GM19452 (cell line): ENCODE measurements around the gene CDH22.

ENCODE experiments used
- ATAC-seq: cut with Tn5 transposase; IDR thresholded peaks from one replicate; pipeline ENCODE4 v1.9.1; 2021; ENCODE audit not compliant: unreplicated experiment

The CDH22 gene

DNA sequence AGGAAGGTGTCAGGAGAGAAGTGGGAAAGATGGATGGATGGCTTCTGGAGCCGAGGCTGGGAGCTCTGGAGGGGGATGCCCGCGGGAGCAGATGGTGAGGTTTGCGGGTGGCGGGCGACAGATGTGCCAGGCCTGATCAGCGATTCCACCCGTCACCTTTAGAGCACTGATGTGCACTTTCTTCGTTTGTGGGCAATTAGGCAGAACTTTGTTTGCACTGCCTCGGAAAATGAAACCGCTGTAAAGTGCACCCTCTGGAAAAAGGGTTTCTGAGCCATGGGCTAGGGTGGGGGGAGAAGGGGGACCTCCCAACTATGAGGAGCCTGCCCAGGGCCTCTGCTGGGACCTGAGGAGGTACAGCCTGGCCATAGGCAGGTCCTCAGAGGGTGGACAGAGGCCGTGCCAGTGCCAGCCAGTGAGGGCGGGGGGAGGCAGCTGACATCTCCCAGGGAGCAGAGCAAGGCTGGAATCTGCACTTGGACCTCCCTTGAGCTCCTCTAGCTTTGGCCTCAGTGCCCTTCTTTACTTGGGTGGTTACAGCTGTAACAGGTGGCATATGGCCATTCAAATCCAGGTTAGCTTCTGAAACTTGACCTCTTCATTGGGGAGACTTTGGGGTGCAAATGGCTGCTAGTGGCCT lies 131.4 kb downstream of the CDH22 start:
- no peak for ATAC-seq

DNA sequence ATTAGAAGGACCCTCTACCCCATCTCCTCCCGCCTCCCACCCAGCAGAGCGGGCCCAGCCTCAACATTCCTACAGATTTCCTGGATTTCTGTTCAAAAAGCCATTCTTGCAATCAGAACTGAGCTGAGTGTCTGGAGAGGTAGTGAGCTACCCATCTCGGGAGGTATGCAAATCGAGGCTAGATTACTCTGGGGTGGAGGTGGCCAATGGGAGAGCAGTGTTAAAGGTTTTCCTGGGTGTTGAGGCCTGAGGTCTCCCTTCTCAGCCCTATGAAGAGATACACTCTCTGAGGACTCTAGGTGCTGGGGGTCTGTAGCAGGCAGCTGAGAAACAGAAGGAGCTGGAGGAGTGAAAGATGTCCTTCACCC lies 133.2 kb downstream of the CDH22 start:
- no peak for ATAC-seq

DNA sequence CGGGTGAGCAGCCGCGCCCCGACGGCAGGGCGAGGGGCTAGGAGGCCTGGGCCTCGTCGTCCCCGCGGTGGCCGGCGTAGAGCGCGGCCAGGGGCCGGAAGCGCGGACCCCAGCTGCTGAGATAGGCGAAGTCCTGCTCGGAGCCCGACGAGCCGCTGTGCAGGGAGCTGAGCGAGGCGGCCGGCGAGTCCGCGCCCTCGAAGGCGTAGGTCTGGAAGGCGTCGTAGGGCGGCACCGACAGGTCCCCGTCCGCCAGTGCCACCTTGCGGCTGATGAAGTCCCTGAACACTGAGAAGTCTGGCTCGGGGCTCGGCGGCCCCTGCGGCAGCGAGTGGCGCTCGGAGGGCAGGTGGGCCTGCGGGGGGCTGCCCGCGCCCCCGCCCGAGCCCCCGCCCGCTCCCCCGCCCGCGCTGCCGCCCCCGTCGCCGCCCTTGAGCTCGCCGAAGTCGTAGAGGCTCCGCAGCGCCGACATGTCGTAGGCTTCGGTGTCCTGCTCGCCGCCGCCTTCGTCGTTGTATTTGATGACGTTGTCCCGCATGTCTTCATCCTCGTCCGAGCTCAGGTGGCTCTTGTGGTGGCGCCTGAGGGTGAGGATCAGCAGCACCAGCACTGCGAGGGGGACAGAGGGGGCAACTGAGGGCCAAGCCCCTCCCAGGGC lies 133.7 kb downstream of the CDH22 start:
- no peak for ATAC-seq

DNA sequence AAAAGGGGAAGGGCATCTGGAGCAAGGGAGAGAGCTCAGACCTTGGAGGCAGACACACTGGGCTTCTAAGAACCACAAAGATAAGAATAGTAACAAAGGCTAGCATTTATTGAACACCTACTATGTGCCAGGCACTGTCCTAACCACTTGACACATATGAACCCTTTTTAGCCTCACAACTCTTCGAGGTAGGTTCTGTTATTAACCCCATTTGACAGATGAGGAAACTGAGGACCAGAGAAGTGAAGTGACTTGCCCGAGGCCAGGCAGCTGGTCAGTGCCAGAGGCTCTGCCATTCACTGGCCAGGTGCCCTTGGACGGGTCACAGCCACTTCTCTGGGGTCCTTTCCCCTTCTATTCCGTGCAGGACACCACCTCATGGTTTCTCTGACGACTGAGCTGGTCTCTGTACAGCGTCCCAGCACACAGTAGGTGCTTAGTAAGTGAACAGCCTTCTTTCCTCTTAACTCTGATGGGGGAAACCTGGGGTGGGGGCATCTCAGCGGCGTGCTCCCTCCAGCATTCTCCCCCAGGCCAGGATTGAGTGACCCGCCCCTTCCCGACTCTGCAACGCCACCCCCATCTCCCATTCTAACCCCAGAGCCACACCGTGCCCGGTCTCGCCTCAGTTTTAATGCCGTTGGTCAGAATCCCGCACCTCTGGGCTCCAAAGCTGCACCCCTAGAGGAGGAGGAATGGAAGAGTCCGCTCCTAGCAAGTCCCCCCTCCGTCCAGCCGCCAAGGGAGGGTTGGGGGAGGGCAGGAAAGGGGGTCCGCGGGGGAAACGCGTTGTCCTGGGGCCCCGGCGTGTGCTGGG lies 134.4 kb downstream of the CDH22 start:
- ATAC-seq: no peak

DNA sequence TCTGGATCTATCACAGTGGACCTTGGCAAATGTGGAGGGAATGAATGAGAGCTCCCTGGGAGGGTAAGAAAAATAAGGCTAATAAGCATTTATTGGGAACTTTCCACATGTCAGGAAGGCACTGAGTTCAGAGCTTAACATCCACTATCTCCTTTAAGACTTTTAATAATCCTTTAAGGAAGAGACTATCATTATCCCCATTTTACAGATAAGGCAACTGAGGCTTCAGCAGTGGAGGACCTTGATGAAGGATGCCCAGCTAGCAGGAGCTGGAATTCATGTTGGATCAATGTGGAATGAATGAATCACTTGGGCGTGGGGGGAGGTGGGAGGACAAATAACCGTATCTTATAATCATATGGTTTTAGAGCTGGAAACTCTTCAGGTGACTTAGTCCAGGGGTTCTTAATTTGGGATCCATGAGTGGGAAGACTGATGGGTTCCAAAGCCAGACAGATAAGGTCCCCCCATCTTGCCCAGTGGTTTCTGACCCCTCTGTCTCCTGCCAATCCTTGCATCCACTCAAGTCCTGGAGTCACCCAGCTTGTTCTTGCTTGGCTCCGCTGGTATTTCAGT lies 135.2 kb downstream of the CDH22 start:
- no peak for ATAC-seq

DNA sequence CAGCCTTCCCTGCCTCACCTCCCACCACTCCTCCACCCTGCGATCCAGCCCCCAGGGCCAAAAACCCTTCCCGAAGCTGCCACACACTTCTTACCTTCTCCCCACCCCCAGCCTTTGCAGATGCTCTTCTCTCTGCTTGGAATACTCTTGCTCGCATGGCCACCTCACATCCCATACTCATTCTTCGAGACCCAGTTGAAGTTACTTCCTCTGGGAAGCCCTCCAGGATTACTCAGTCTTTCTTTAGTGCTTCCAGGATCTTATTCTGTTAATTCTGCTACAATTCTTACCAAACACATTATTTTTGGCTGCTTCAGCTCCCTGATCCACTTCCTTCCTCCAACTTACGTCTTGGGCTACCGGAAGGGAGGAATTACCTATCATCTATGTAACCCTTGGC lies 135.8 kb downstream of the CDH22 start:
- no peak for ATAC-seq

DNA sequence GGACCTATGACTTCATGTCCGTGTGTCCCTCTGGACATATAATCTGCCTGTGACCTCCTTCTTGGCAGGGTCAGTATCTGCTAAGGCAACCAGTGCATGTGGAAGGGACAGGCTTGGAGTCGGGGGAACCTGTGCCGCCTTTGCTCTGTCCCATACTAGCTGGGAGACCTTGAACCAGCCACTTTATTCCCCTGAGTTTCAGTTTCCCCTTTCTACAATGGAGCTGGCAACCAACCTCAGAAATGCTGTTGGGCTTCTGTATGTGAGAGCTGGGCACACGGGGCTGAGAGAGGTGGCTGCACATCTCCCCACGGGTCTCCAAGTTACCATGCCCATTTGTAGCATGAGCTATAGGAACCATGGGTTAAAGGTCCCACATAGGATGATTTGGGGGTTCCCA lies 136.4 kb downstream of the CDH22 start:
- ATAC-seq: no peak

DNA sequence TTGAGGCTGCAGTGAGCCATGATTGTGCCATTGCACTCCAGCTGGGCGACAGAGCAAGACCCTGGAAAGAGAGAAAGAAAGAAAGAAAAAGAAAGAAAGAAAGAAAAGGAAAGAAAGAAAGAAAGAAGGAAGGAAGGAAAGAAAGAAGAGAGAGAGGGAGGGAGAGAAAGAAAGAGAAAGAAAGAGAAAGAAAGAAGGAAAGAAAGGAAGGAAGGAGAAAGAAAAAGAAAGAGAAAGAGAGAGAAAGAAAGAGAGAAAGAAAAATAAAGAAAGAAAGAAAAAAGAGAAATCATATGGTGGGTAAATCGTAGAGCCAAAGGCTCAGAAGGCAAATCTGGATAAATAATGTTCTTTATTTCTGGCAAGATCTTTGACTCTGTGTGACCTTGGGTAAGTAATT lies 136.8 kb downstream of the CDH22 start:
- no peak for ATAC-seq

DNA sequence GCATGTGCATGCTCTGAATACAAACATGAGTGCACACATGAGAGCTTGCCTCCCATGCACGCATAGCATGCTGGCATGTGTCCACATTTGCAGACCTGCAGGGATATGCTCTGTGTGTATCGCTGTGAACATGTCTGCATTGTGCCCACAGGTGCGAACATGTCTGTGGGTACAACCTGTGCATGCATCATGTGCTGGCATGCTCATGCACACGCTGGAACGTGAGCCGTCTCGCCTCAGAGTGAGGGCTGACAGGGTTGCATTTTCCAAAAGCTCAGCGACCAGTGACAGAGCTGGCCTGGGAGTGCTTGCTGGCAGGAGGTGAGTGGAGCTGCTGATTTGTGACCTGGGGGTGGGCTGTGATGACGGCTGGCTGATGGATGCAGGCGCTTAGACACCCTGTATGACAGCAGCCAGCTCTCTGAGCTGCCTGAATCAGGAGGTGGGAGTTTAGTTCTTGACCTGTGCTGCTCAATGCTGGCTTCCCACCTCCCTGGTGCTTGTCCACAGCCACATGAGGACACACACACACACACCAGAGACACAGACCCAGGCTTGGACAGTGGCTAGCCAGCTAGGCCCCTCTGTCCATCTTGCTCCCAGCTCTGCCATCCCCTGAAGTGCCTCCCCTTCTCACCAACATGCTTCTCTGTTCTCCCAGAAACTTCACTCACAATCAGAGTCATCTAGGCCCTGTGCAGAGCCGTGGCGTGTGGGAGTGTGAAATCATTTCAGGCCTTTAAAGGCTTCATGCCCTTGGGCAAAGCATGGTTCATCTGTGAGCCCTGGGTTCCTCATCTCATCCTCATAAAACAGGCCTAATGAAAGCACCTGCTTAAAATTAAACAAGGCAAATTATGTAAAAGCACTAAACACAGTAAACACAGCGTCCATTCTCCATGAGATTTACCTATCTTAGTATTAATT lies 138.8 kb downstream of the CDH22 start:
- ATAC-seq: no peak

DNA sequence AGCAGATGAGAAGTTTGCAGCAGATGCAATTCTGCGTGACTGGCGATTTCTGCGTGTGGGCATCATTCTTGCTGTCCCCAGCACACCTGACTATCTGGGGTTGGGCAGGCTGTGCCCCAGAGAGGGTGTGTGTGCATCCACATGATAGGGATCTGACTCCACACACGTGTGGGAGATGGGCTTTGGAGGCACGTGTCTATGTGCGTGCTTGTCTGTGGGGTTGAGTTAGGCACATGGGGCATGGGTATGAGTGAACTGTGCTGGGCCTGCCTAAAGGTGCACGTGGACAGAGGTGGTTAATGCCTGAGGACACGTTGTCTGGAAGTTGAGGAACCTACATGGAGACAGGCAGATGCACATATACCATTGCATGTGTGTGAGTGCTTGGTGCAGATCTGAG lies 139.9 kb downstream of the CDH22 start:
- no peak for ATAC-seq

DNA sequence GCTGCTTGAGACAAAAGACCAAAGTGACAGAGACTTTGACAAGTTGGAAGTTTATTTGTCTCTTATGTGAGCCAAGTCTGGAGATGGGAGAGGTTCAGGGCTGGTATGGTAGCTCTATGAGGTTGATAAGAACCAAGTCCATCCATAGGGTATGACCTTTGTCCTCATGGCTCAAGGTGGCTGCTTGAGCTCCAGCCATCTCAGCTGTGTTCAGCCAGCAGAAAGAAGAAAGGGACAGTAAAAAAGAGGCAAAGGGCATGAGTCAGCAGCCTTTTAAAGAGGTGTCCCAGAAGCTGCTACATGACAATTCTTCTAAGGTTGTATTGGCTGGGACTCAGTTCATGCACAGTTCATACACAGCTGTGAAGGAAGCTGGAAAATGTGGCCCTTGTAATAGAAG lies 141.2 kb downstream of the CDH22 start:
- no peak for ATAC-seq

DNA sequence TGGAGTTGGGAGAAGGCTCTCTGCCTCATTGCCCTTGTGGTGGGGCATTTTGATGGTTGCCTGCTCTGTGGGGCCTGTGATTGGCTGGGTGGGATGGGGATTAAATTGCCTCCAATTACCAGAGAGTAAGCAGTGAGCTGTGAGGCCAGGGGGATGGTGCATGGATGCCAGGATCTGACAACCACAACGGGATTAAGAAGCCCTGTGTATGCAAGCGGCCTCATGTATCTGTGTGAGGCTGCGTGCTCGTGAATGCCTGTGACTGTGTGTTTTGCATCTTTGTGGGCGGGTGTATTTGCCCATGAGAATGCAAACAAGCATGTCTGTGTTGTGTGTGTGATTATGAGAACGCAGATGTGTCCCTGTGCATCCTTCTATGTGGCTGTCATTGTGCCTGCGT lies 144.0 kb downstream of the CDH22 start:
- no peak for ATAC-seq

DNA sequence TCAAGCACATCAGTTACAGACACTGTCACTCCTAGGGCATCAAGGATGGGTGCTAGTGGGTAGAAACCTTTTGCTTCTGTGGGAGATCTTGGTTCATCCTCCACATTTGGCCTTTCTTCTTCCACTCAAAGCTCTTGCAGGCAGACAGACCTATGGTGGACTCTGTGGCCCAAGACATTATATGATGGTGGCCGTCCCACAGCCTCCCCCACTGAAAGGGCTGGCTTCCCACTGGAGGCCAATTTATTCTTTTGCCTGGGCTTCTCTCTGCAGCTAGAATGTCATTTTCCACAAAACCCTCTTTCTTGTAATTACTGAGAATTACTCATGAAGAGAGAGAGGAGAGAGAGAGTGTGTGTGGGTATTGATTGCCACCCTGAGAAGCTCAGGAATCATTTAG lies 146.4 kb downstream of the CDH22 start:
- ATAC-seq: no peak

DNA sequence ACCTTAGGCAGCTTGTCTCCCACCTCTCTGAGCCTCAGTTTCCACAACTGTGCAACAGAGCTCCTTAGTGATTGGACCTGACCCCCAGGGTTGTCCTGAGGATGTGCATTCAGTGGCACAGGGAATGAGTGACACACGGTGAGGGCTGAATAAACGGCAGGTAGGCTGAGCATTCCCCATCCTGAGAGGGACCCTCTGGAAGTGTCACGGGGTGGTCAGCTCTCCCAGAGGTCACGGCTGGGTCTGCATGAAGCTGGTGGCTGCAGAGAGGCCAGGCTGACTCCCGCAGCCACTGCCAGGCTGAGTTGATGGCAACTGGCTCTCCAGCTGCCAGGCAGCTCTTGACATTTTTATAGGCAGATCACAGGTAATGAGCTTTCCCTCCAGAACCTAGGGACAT lies 147.6 kb downstream of the CDH22 start:
- no peak for ATAC-seq

DNA sequence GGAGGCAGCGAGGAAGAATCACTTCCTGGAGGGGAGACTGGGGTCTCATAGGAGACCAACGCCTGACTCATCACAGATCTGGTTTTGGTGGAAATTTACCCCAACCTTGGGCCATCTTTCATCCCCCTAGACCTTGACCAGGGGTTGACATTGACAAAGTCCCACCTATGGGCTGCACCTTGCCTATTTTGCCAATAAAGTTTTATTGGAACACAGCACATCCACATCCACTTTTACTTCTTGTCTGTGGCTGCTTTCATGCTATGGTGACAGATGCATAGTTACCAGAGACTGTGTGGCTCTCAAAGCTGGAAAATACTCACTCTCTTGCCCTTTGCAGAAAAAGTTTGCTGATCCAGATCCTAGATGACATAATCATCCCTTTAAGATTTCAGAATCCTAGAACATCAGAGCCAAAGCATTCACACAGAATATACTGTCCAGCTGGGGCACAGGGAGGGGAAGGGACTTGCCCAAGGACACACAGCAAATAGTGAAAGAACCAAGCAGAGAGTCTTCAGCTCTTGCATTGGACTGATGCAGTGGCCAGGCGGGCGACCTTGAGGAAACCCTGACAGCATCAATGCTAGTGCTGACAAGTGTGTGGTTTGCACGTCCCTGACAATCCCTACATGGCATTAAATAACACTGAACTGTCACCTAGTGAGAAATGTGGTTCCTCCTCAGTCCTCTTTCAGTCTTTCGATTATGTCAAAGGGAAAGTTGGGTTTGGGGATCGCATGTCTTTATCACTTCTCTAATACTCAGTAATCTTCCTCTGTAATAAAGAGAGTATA lies 149.0 kb downstream of the CDH22 start:
- no peak for ATAC-seq

DNA sequence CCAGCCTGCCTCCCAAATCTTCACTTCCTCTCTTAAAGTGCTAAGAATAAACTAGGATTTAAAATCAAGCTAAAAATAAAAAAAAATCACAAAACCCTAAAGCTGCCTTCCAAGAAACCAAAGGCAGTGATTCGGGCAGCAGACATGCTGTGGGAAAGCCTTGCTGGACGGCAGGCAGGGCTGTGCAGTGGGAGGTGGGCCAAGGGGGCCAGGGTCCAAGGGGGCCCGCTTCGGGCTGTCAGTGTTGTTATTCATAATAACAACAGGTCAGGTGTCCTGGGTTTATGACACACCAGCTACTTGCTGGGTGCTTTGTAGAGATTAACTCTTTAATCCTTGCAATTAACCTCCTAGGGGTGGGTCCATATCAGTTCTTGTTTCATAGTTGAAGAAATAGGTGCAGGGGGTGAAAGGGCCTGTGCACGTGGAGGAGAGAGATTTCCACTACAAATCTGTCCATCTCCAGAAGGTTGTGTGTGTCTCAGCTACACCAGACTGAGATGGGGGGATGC lies 149.8 kb downstream of the CDH22 start:
- ATAC-seq: no peak

DNA sequence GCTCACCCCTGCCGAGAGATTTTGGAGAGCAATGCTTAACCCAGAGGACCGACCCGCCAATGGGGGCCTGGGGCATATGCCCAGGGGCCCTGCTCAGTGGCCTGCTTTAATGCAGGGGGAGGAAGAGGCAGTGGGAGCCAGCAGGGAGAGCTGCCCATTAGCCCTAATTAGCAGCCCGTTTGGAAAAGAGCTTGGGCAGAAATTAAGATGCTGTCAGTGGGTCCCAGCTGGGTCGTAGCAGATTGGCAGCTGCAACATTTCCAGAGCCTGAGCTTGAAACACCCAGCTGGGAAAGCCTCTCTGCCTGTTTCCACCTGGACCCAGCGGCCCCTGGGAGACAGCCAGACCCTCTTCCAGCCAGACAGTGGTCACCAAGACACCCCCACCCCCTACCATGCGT lies 150.7 kb downstream of the CDH22 start:
- ATAC-seq: no peak

DNA sequence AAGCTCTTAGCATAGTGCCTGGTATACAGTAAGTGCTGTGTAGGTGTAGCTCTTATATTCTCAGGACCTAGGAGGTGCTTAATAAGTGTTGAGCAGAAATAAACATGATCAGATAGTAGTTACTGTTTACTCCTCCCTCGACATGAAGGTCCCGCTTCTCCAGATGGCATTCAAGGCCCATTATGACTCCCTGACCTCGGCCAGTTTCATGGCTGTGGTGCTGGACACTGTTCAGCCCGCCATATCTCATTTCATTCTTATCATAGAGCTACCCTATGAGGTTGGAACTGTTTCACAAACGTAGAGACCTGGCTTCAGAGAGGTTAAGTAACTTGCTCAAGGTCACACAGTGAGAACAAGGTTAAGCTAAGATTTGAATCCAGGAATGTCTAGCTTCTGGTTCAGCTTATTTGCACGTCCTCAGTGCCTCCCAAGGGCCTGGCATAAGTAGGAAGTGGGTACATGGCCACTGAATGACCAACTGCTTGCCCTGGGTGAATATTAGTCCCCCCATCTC lies 151.2 kb downstream of the CDH22 start:
- ATAC-seq: no peak

DNA sequence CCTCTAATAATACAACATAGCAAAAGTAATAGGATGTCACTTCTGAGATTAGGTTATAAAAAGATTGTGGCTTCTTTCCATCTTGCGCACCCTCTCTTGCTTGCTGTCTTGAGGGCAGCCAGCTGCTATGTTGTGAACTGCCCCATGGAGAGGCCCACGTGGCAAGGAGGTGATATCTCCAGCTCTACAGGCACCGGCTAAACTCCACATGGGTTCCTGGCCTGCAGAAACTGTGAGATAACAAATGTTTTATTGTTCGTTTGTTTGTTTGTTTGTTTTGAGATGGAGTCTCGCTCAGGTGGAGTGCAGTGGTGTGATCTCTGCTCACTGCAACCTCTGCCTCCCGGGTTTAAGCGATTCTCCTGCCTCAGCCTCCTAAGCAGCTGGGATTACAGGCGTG lies 152.2 kb downstream of the CDH22 start:
- ATAC-seq: no peak

DNA sequence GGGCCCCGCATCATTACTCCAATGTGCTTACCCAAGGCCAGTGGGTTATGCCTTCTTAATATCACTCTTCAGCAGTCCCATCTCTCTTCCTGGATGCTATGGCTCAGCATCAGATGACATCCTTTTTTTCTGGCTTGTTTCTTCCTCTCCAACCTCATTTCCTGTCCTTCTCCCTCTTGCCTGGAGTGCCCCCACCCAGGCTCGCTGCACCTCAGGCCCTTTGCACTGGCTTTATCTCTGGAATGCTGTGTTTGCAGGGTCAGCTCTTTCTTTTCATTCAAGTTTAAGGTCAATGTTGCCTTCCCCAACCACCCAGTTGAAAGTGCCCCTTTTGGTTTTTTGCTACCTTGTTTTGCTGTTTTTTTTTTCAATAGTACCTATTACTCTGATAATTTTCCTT lies 153.5 kb downstream of the CDH22 start:
- ATAC-seq: no peak
